Fibroblast of the aortic adventitia (primary cell): Measurements from ENCODE around the gene RFC1. TPM values are rescaled to one million over a fixed set of nuclear protein-coding genes. Genes with fewer than 3 reads are reported as not detected.
"Not testable (repeated sequence)": the region's sequence is repeated elsewhere in the genome, so short reads cannot be mapped to it uniquely, and the experiment has no call there.

Source experiments
- DNase-seq: peaks from one replicate; pipeline ENCODE4 v3.0.0-alpha.2; 2010; ENCODE audit warnings: low read depth
- H3K4me3 ChIP-seq: 2 replicates; pipeline ENCODE4 v1.5.1; 2011; ENCODE audit warnings: low read depth, mild to moderate bottlenecking, control low read depth, low read length, moderate library complexity
- CTCF ChIP-seq: IDR thresholded peaks from 2 replicates; pipeline ENCODE4 v1.5.1; 2011; ENCODE audit warnings: mild to moderate bottlenecking, low read length, control low read depth, inconsistent platforms; ENCODE audit not compliant: insufficient read depth
- total RNA-seq: library from RNA; depleted of rRNA; stranded (reverse); fragments of >200 nt; gene quantifications from 2 replicates; pipeline ENCODE4 v1.2.3, GENCODE V29; 2012; ENCODE audit warnings: low replicate concordance

The RFC1 gene
- total RNA-seq, 1 donor, result 78.5 TPM

- H3K4me3 ChIP-seq, result peak overlapping the region; percentile 47
- no peak for TF ChIP-seq CTCF
- peak; percentile 74 for DNase-seq
These were observed 12.5 kb downstream of the RFC1 start for GRCh38 chr4:39353478-39354253.

GRCh38 chr4:39353149-39353477 is 13.0 kb downstream of the RFC1 start:
- peak overlapping the region; percentile 47 for H3K4me3 ChIP-seq
- not testable (repeated sequence) for DNase-seq

- no peak overlapping the region for H3K4me3 ChIP-seq
- no peak for TF ChIP-seq CTCF
- no peak for DNase-seq
These were observed 16.8 kb downstream of the RFC1 start for GRCh38 chr4:39349326-39349725.

GRCh38 chr4:39348371-39349315 is 17.5 kb downstream of the RFC1 start:
- DNase-seq, result peak; percentile 37
- TF ChIP-seq CTCF, result no peak
- H3K4me3 ChIP-seq, result no peak overlapping the region

GRCh38 chr4:39346856-39347519 is 19.2 kb downstream of the RFC1 start:
- H3K4me3 ChIP-seq, result no peak overlapping the region
- no peak for DNase-seq
- no peak for TF ChIP-seq CTCF

- no peak for DNase-seq
- H3K4me3 ChIP-seq, result no peak overlapping the region
- TF ChIP-seq CTCF, result no peak
These were observed 23.4 kb downstream of the RFC1 start for GRCh38 chr4:39342731-39343130.
